K562 (cell line): ENCODE measurements around the gene HJV. TPM values are rescaled to one million over a fixed set of nuclear protein-coding genes. Genes with fewer than 3 reads are reported as not detected.
"Not testable (repeated sequence)": the region's sequence is repeated elsewhere in the genome, so short reads cannot be mapped to it uniquely, and the experiment has no call there.

ENCODE experiments used
- BACH1 ChIP-seq: fragments of 200-800 bp; sonication (Bioruptor generic); IDR thresholded peaks from 2 replicates; pipeline ENCODE4 v1.6.1; 2016; ENCODE audit warnings: missing genetic modification characterization, missing compliant biosample characterization
- BRD9 ChIP-seq: fragments of 450-650 bp; IDR thresholded peaks from 2 replicates; pipeline ENCODE4 v1.6.1; 2018; ENCODE audit warnings: low read depth; ENCODE audit not compliant: partially characterized antibody
- DMBX1 ChIP-seq: fragments of 250-450 bp; sonication (Bioruptor Pico); IDR thresholded peaks from 2 replicates; pipeline ENCODE4 v1.8.0; 2022; ENCODE audit warnings: inconsistent platforms, mild to moderate bottlenecking, moderate library complexity, borderline replicate concordance
- HINFP ChIP-seq: fragments of 450-650 bp; conservative IDR thresholded peaks from 2 replicates; pipeline ENCODE4 v1.6.1; 2016; ENCODE audit warnings: missing genetic modification characterization, low read depth, mild to moderate bottlenecking, control low read depth, missing compliant biosample characterization
- LEF1 ChIP-seq: fragments of 450-650 bp; IDR thresholded peaks from 2 replicates; pipeline ENCODE4 v1.6.1; 2016; ENCODE audit warnings: mild to moderate bottlenecking
- MAFF ChIP-seq: IDR thresholded peaks from 2 replicates; pipeline ENCODE4 v1.6.1; 2012; ENCODE audit warnings: low read length, improper control_type of control experiment
- MEF2A ChIP-seq: IDR thresholded peaks from 2 replicates; pipeline ENCODE4 v1.6.1; 2011; ENCODE audit warnings: low read depth, mild to moderate bottlenecking, low read length, moderate library complexity; ENCODE audit not compliant: control insufficient read depth
- MYNN ChIP-seq, 2 experiments: sonication (generic); formaldehyde crosslinking in 1 of 2; IDR thresholded peaks; 2 replicates each; pipeline versions ENCODE4 v1.5.0 to v1.6.1; 2016 to 2020; ENCODE audit warnings: antibody characterized with exemption in 1 of 2, missing genetic modification reagents in 1 of 2
- SAP30 ChIP-seq: fragments of 200-600 bp; sonication (generic); IDR thresholded peaks from 2 replicates; pipeline ENCODE4 v1.6.1; 2012; ENCODE audit warnings: borderline replicate concordance, low read depth, mild to moderate bottlenecking, moderate library complexity, low read length, control low read depth, inconsistent platforms; ENCODE audit not compliant: insufficient read depth, poor library complexity, severe bottlenecking
- YY1 ChIP-seq, 3 experiments: IDR thresholded peaks; 2 replicates each; pipeline ENCODE4 v1.6.1; 2011; ENCODE audit warnings: low read length in 2 of 3, mild to moderate bottlenecking in 2 of 3, moderate library complexity in 2 of 3, borderline replicate concordance in 1 of 3, control low read depth in 1 of 3, low read depth in 1 of 3; ENCODE audit not compliant: insufficient read depth in 3 of 3, insufficient replicate concordance in 2 of 3, control insufficient read depth in 1 of 3, insufficient read length in 1 of 3; ENCODE audit errors: extremely low read depth in 1 of 3
- ZBED1 ChIP-seq: IDR thresholded peaks from 2 replicates; pipeline ENCODE4 v1.6.1; 2014
- ZNF740 ChIP-seq, 3 experiments: fragments of 200-800 bp in 1 of 3; sonication (Bioruptor generic) in 1 of 3; sonication (generic) in 1 of 3; formaldehyde crosslinking in 1 of 3; IDR thresholded peaks; 2 replicates each; pipeline versions ENCODE4 v1.6.1 to v1.8.0; 2016 to 2022; ENCODE audit warnings: mild to moderate bottlenecking in 2 of 3, missing compliant biosample characterization in 2 of 3, missing genetic modification characterization in 2 of 3, missing genetic modification reagents in 1 of 3
- polyA plus RNA-seq, 8 experiments: library from polyadenylated mRNA; depleted of rRNA in 4 of 8; stranded (reverse) in 5 of 8; unstranded in 3 of 8; fragments of >200 nt; fragmentation: Nextera tagmentation in 2 of 8; fragmentation: Illumina TruSeq in 1 of 8; extraction: Ambion mirVana in 2 of 8; extraction: Trizol in 1 of 8; gene quantifications; 2 replicates each; pipeline versions ENCODE4 v1.2.1 to v1.2.3, GENCODE V29; 2011 to 2014; ENCODE audit warnings: inconsistent platforms in 1 of 8, missing spikeins in 1 of 8
- total RNA-seq, 7 experiments: library from RNA; depleted of rRNA in 6 of 7; stranded (reverse); fragments of >200 nt in 6 of 7; fragmentation: Illumina TruSeq in 2 of 7; extraction: Trizol in 2 of 7; gene quantifications; 2 replicates each; pipeline versions ENCODE4 v1.2.1 to v1.2.3, GENCODE V29; 2011 to 2021; ENCODE audit warnings: low replicate concordance in 1 of 7
- TF ChIP-seq, protein P1 (sequence below): fragments of 250-450 bp; sonication (Bioruptor Pico); IDR thresholded peaks from 2 replicates; pipeline ENCODE4 v1.5.0; 2021
- TF ChIP-seq, protein P2 (sequence below): fragments of 450-650 bp; IDR thresholded peaks from 2 replicates; pipeline ENCODE4 v1.6.1; 2018; ENCODE audit not compliant: partially characterized antibody

HJV gene
- total and polyA plus RNA-seq, 9 of the 15 experiments (the other 6 are each of a cell fraction or from before 2014, with no cell fraction given): 1.0 to 6.6 (median 2.4) TPM

GRCh38 chr1:146051852-146052676 lies 30.5 kb upstream of the HJV start (continued):
- TF ChIP-seq ZNF740 (CRISPR knock-in tag; IDR thresholded peaks at IDR 0.05) (peak; percentile 41; the same call in 1 of the 2 replicates), SAP30 (peak; percentile 63), MYNN (IDR thresholded peaks at IDR 0.05) (peak; percentile 89), MAFF (peak; percentile 95), MEF2A (peak; percentile 93), YY1 (IDR thresholded peaks at IDR 0.05; ENCODE audit: borderline replicate concordance in 1 of 3, control insufficient read depth in 1 of 3, extremely low read depth in 1 of 3, insufficient read depth in 3 of 3, insufficient read length in 1 of 3, insufficient replicate concordance in 2 of 3, low read depth in 1 of 3, low read length in 2 of 3) (peak in 2 of 3 experiments; percentile 71 to 85), DMBX1 (CRISPR knock-in tag) (peak; percentile 67; the same call in 1 of the 2 replicates), LEF1 (peak; percentile 86; the same call in 1 of the 2 replicates), BACH1 (tag) (peak; percentile 21; the same call in 1 of the 2 replicates), HINFP (tag) (peak; percentile 56; the same call in 1 of the 2 replicates), ZBED1 (peak; percentile 100), BRD9 (peak; percentile 73)
- not testable (repeated sequence) for TF ChIP-seq ZNF740 (tag; IDR thresholded peaks at IDR 0.05); MYNN (CRISPR knock-in tag; IDR thresholded peaks at IDR 0.05)
- TF ChIP-seq, protein P1, sequence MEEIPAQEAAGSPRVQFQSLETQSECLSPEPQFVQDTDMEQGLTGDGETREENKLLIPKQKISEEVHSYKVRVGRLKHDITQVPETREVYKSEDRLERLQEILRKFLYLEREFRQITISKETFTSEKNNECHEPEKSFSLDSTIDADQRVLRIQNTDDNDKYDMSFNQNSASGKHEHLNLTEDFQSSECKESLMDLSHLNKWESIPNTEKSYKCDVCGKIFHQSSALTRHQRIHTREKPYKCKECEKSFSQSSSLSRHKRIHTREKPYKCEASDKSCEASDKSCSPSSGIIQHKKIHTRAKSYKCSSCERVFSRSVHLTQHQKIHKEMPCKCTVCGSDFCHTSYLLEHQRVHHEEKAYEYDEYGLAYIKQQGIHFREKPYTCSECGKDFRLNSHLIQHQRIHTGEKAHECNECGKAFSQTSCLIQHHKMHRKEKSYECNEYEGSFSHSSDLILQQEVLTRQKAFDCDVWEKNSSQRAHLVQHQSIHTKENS (CRISPR knock-in tag): peak; percentile 93
- TF ChIP-seq, protein P2, sequence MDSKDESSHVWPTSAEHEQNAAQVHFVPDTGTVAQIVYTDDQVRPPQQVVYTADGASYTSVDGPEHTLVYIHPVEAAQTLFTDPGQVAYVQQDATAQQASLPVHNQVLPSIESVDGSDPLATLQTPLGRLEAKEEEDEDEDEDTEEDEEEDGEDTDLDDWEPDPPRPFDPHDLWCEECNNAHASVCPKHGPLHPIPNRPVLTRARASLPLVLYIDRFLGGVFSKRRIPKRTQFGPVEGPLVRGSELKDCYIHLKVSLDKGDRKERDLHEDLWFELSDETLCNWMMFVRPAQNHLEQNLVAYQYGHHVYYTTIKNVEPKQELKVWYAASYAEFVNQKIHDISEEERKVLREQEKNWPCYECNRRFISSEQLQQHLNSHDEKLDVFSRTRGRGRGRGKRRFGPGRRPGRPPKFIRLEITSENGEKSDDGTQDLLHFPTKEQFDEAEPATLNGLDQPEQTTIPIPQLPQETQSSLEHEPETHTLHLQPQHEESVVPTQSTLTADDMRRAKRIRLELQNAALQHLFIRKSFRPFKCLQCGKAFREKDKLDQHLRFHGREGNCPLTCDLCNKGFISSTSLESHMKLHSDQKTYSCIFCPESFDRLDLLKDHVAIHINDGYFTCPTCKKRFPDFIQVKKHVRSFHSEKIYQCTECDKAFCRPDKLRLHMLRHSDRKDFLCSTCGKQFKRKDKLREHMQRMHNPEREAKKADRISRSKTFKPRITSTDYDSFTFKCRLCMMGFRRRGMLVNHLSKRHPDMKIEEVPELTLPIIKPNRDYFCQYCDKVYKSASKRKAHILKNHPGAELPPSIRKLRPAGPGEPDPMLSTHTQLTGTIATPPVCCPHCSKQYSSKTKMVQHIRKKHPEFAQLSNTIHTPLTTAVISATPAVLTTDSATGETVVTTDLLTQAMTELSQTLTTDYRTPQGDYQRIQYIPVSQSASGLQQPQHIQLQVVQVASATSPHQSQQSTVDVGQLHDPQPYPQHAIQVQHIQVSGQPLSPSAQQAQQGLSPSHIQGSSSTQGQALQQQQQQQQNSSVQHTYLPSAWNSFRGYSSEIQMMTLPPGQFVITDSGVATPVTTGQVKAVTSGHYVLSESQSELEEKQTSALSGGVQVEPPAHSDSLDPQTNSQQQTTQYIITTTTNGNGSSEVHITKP: peak; percentile 50
